ENCODE measurements around the gene GPC5.
"Not testable (repeated sequence)": the region's sequence is repeated elsewhere in the genome, so short reads cannot be mapped to it uniquely, and the experiment has no call there.

GPC5 gene

DNA sequence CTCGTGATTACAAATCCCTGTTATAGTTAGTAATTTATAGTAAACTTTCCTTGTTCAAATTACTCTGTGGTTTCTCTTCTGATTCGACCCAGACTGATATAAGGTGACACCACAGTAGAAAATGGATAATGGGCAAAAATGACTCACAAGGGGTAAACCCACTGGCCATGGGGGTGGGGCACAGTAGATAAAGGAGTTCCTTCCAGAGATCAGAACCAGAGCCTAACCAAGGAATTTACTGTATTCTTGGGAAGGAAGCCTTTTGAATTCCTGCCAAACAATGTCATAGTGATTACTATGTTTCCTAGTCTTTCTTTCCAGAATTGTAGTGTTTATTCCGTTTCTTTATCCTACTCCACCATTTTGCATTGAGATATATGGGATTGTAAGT is 29.0 kb upstream of the GPC5 start:
- no peak for DNase-seq

DNA sequence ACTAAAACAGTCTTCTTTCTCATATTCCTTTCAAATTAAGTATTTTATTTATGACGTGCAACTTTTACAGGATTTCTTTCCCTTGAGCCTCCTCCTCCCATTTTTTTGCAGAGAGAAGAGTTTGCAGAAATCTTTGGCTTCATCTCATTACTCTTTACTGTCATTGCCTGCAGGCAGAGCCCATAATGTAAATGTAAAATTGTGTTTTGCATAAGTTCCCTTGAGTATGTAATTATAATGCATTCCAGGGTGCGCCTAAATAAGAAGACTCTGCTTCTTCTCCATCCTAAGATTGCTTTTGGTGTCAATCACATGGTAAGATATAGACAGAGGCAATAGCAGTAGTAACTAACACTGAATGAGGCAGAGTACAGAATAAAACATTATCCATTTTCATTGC is 27.9 kb upstream of the GPC5 start:
- DNase-seq = no peak

DNA sequence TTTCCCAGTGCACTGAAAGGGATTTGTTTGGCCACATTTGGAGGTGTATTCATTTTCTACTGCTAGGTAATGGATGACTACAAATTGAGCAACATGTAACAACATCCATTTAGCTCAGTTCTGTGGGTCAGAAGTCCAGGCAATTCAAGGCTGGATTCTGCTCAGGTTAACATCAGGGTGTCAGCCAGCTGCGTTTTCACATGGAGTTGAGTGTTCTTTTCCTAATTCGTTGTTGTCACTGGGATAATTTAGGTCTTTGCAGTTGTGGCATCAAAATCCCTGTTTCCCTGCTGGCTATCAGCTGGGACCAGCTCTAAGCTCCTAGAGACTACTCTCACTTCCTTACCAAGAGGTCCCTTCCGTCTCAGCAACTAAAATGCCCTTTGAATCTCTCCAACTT is 25.5 kb upstream of the GPC5 start:
- no peak for DNase-seq

DNA sequence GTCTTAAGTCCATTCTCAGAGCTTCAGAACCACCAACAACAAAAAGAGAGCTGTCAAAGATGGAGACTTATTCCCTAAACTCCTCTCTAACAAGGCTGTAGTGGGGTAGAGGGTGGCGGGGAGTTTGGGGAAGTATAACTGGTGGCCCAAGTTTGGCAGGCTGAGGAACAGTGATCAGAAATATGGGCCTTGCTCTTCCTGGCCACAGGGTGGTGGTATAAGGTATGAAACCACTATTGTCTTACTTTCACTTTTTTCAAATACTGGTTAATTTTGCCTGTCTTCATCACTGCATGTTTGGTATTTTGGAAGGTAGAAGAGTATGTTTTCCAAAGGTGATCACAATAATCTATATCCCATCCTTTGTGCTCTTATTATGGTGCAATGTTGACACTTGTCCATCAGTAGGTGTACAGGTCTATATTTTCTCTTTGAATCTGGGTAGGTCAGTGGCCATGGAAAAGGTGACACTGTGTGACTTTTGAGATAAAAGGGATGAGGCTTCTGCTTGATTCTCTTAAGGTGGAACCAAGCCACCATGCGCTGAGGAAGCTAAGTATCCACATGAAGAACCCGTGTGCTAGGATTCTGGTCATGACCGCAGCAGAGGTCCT is 23.2 kb upstream of the GPC5 start:
- DNase-seq = peak; percentile 26

GRCh38 chr13:91381371-91381770 is 17.1 kb upstream of the GPC5 start:
- no peak for DNase-seq

DNA sequence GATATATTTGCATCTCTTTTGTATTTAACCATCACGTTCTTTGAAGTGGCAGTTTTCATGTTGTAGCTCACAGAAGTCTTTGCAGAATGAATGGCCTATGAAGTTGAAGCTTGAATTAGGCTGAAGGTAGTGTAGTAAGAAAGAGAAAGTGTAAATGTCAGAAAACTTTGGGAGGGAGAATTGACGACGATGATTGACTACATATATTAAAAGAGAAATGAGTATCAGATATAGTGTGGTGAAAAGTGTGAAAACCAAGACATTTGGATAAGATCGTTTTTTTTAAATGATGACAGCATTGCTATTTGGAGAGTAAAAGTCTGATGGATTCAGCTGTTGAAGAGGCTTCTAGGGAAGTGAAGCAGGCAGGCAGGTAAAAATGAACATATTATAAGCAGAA is 14.6 kb upstream of the GPC5 start:
- DNase-seq = no peak

GRCh38 chr13:91384896-91385295 is 13.5 kb upstream of the GPC5 start:
- DNase-seq = no peak

GRCh38 chr13:91389186-91389585 is 9.2 kb upstream of the GPC5 start:
- DNase-seq = no peak

DNA sequence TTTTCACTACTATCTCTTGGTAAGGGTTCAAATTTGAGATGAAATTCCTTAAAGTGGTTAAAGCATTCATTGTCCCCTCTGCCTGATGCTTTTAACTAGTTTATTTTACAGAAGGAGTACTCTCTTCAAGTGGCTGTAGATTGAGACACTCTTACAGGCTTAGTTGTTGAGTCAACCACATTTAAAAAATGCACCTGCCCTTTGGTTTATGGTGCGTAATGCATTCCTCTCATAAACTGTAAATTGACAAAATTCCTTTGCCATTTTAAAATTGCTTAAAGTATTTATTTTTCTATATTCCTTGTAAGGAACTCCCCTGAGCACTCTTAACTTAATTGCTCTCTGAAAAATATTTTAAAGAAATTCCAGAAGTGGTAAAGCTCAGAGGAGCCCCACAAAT is 826 bp upstream of the GPC5 start:
- no peak for DNase-seq

- no peak for DNase-seq
Observed at GRCh38 chr13:91399189-91400062, 1.0 kb downstream of the GPC5 start.

GRCh38 chr13:91400063-91400399 is 1.6 kb downstream of the GPC5 start:
- no peak for DNase-seq

DNA sequence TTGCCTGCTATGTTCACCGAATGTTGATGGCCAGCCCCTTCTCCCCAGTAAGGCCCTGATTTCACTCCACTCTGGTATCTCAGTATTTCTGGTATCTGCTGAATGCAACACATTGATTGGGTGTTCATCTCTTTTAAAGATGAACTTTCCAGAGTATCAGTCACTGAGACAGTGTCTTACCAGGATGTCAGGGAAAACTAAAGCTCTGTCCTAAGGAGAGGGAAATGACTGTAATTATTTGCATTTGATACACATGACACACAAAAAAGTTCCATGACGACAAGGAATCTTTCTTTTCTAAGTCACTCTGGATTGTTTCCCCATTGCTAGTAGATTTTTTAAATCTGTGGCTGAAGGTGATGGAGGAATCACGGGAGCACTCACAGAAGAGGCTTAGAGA is 2.2 kb downstream of the GPC5 start:
- no peak for DNase-seq

DNA sequence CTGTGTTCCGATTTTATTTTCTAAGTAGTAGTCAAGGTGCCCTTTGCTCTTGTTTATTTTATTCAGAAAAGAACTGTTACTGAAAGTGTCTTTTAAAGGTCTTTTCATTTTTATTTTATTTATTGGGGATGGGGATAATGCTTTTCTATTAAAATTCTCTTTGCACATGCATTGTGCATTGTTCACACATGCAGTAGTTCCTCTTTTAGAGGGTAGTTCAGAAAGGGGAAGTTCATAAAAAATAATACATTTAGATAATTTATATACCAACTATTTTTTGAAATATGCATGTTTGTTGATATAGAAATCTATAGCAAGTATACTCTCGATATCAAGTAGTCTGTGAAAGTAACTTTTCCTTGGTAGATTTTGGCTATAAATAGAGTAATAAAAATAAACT is 3.5 kb downstream of the GPC5 start:
- DNase-seq = no peak

GRCh38 chr13:91405240-91405639 is 6.8 kb downstream of the GPC5 start:
- DNase-seq = no peak

- DNase-seq = peak; percentile 61
Observed at GRCh38 chr13:91406619-91407018, 8.2 kb downstream of the GPC5 start.

- no peak for DNase-seq
Observed at GRCh38 chr13:91408971-91409370, 10.6 kb downstream of the GPC5 start.

GRCh38 chr13:91416579-91416978 is 18.2 kb downstream of the GPC5 start:
- DNase-seq = not testable (repeated sequence)

DNA sequence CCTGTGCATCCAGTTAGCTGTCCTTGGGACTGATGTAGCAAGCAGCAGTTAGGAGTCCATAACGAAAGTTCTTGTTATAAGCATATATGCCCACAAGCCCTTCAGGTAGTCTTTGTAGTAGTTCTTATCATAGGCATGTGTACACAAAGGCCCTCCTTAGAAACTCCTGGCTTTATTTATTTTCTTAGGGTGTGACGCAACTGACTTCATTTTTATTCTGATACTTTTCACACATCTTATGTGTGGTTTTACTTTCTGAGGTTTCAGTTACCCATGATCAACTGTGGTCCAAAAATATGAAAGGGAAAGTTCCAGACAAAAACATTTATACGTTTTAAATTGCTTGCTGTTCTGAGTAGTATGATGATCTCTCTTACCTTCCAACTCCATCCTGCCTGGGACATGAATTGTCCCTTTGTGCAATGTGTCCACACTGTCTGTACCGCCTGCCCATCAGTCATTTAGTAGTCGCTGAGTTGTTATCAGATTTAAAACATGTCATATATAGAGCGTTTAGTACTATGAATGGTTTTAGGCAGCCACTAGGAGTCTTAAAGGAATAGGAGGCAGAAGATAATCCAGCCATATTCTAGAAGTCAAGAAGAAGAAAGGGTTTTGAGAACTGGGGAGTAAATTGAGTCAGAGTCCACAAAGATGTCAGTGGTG is 19.4 kb downstream of the GPC5 start:
- no peak for DNase-seq

GRCh38 chr13:91426913-91427312 is 28.5 kb downstream of the GPC5 start:
- DNase-seq = no peak

DNA sequence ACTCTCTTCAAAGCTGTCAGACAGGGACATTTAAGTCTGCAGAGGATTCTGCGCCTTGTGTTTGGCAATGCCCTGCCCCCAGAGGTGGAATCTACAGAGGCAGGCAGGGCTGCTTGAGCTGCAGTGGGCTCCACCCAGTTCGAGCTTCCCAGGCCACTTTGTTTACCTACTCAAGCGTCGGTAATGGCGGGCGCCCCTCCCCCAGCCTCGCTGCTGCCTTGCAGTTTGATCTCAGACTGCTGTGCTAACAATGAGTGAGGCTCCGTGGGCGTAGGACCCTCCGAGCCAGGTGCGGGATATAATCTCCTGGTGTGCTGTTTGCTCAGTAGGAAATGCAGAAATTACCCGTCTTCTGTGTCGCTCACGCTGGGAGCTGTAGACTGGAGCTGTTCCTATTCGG is 40.3 kb downstream of the GPC5 start:
- DNase-seq = not testable (repeated sequence)

- no peak for DNase-seq
Observed at GRCh38 chr13:91450913-91451312, 52.5 kb downstream of the GPC5 start.

GRCh38 chr13:91454666-91455065 is 56.2 kb downstream of the GPC5 start:
- DNase-seq = no peak

DNA sequence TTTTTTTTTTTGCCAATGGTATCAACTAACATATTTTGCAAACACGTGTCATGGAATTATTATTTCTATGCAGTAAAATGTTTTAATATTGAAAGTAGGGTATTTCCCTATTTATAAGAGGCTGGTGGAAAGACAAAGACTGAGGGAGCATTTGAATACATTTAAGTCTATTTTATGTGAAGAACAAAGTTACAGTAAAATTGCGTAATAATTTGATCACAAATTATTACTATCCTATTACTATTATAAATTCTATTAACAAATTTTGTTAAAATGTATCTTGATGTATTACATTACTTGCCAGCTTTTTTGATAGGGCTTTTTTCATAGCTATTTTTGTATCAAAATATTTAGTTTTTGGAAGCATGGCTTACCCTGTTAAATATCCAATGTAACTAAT is 58.4 kb downstream of the GPC5 start:
- no peak for DNase-seq

DNA sequence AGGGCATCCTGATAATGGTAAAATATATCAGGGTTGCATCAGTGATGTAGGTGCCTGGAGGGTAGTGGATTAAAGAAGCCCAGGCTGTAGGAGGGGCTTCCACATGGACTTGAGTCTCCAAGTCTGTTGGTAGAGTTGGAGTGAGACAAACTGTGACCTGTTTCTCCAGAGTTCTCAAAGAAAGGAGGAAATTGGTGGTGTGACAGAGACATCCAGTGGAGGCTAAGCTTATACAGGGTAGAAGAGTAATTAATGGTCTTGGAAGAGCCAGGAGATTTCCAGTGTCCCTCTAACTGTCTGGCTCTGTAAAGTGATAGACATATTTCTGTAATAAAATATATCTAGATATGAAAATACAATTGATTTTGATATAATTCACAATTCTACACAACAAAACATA is 61.1 kb downstream of the GPC5 start:
- no peak for DNase-seq
